Mesothelial cell of epicardium (in vitro differentiated cells): Measurements from ENCODE around the gene GTF3C1. TPM values are rescaled to one million over a fixed set of nuclear protein-coding genes. Genes with fewer than 3 reads are reported as not detected.

Source experiments
- DNase-seq, 2 experiments: peaks; one replicate each; pipeline ENCODE4 v3.0.0; 2021; ENCODE audit warnings: low spot score in 2 of 2; ENCODE audit not compliant: unreplicated experiment in 2 of 2
- H3K27ac Mint-ChIP-seq: 2 replicates; pipeline ENCODE4 v1.8.0; 2021; ENCODE audit warnings: mixed read lengths
- H3K27me3 Mint-ChIP-seq: 2 replicates; pipeline ENCODE4 v1.8.0; 2021; ENCODE audit warnings: low read depth, mixed read lengths
- H3K36me3 Mint-ChIP-seq: 2 replicates; pipeline ENCODE4 v1.8.0; 2021; ENCODE audit warnings: mixed read lengths
- H3K4me1 Mint-ChIP-seq: 2 replicates; pipeline ENCODE4 v1.8.0; 2021; ENCODE audit warnings: mixed read lengths
- H3K4me3 Mint-ChIP-seq: 2 replicates; pipeline ENCODE4 v1.8.0; 2021; ENCODE audit warnings: mild to moderate bottlenecking, moderate library complexity, mixed read lengths
- H3K9me3 Mint-ChIP-seq: 2 replicates; pipeline ENCODE4 v1.8.0; 2021; ENCODE audit warnings: mixed read lengths
- total RNA-seq: library from RNA; stranded (reverse); gene quantifications from 3 replicates; pipeline ENCODE4 v1.2.1, GENCODE V29; 2021
- TF ChIP-seq, protein P1 (sequence below): fragments of 200-600 bp; sonication (generic); IDR thresholded peaks from one replicate; pipeline ENCODE4 v1.5.0; 2021; ENCODE audit warnings: antibody characterized with exemption; ENCODE audit not compliant: unreplicated experiment

GTF3C1 gene
- total RNA-seq, 1 donor from 2014 or later = 131 TPM

DNA sequence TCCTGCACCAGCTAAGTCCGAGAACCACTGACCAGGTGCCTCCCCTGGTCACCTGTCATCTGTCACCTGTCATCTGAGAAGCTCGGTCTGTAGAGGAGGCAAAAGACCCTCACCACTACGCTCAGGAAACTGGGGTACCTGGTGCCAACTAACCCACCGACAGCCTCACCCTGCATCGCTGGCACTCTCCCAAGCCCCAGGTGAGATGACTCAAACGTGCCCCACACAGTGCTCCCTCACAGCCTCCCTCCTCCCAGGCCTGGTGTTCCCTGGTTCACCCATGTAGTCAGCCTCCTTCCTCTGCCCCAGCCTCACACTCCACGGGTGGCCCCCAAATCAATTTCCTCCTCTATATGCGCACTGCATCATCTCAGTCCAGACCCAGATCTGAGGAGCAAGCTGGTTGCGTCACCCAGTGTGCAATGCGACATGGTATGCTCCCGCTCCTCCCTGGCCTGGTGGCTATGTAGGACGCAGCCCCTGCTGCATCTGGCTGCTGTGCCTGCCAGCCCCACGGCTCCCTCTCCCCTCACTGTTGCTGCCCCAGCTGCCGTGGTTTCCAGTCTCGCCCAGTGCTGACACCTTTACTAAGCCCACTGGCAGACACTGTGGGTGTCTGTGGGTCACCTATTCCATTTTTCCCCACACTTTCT is 68.3 kb downstream of the GTF3C1 start:
- H3K27me3 Mint-ChIP-seq = no peaks in the 10 kb centered on the region
- H3K4me3 Mint-ChIP-seq = no peak overlapping the region
- no peaks in the 10 kb centered on the region for H3K9me3 Mint-ChIP-seq
- TF ChIP-seq, protein P1, sequence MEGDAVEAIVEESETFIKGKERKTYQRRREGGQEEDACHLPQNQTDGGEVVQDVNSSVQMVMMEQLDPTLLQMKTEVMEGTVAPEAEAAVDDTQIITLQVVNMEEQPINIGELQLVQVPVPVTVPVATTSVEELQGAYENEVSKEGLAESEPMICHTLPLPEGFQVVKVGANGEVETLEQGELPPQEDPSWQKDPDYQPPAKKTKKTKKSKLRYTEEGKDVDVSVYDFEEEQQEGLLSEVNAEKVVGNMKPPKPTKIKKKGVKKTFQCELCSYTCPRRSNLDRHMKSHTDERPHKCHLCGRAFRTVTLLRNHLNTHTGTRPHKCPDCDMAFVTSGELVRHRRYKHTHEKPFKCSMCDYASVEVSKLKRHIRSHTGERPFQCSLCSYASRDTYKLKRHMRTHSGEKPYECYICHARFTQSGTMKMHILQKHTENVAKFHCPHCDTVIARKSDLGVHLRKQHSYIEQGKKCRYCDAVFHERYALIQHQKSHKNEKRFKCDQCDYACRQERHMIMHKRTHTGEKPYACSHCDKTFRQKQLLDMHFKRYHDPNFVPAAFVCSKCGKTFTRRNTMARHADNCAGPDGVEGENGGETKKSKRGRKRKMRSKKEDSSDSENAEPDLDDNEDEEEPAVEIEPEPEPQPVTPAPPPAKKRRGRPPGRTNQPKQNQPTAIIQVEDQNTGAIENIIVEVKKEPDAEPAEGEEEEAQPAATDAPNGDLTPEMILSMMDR = no peak
- no peaks in the 10 kb centered on the region for H3K4me1 Mint-ChIP-seq
- H3K27ac Mint-ChIP-seq = no peak overlapping the region
- DNase-seq = no peak
- peaks cover 50% of the 10 kb centered on the region for H3K36me3 Mint-ChIP-seq

DNA sequence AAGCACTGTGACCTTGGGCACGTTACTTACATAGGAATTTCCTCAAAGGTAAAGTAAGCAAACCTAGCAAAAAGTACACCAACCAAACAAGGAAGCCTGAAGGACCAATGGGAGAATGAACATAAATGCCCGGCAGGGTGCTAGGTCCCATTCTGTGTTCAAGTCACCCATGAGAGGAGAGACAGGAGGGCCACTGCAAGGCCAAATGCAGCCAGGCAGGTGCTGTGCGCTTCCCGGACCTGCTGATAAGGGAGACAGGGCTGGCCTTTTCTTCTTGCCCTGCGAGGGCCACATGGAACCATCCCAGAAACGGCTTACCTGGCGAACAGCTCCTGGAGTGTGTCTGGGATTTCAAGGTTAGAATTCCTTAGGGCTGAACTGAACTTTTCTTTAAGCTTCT is 69.0 kb downstream of the GTF3C1 start:
- no peaks in the 10 kb centered on the region for H3K9me3 Mint-ChIP-seq
- TF ChIP-seq, protein P1 = no peak
- H3K27me3 Mint-ChIP-seq = no peaks in the 10 kb centered on the region
- peaks cover 50% of the 10 kb centered on the region for H3K36me3 Mint-ChIP-seq
- DNase-seq = no peak
- no peak overlapping the region for H3K4me3 Mint-ChIP-seq
- H3K4me1 Mint-ChIP-seq = no peaks in the 10 kb centered on the region
- H3K27ac Mint-ChIP-seq = no peak overlapping the region

DNA sequence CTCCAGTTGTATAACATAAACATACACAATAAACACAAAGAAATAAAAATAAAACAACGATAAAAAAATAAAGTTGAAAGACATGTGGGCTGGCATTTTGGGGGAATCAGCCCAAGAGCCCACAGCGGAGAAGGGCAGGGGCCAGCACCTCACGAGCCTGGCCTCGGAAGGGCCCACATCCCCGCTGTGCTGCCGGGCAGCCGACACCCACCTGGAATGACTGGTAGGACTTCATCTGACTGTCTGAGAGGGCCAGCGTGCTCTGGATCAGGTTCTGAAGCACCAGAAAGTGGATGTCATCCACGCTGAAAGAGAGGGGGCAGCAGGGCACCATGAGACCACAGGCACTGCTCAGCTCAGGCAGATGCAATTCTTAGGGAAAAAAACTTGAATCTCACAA is 73.5 kb downstream of the GTF3C1 start:
- Mint-ChIP-seq H3K9me3 (no peaks in the 10 kb centered on the region), H3K27ac (no peak overlapping the region), H3K4me1 (no peaks in the 10 kb centered on the region), H3K36me3 (peaks cover 43% of the 10 kb centered on the region), H3K27me3 (no peaks in the 10 kb centered on the region), H3K4me3 (no peak overlapping the region)
- no peak for DNase-seq
- TF ChIP-seq, protein P1 = no peak

DNA sequence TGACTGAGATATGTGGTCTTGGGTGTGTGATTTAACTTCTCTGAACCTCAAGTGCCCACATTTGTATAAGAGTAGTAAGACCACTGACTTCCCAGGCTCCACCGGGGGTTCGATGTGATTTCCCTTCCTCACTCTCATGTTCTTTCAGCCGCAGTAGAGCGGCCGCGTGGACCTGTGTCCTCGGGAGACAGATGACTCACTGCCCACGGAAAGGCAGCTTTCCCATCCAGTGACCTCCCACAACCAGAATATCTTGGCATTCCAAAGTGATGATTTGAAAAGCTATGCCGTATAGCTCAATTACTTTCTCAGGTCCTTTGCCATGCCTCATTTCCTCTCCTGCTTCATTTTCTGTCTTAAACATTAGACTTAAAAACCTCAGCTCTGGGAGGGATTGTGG is 74.2 kb downstream of the GTF3C1 start:
- Mint-ChIP-seq H3K36me3 (peaks cover 45% of the 10 kb centered on the region), H3K9me3 (no peaks in the 10 kb centered on the region), H3K4me3 (no peak overlapping the region), H3K27me3 (no peaks in the 10 kb centered on the region), H3K4me1 (no peaks in the 10 kb centered on the region), H3K27ac (no peak overlapping the region)
- TF ChIP-seq, protein P1 = no peak
- DNase-seq = no peak

DNA sequence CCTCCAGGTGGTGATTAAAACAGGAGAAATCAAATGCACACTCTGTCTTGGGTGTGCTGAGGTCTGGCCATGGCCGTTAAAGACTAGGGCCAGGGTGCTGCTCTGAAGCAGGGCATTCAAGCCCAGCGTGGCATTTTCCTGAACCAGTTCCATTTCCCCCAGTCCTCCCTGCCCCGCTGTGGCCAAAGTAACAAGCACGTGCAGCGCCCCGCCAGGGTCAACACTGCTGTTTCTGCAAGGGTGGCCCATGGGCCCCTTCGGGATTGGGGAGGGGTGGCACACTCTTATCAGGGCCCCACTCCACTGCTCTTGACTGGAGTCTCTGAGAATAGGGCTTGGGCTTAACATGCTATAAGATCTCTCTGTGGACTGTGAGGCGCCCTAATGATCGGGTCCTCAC is 74.8 kb downstream of the GTF3C1 start:
- TF ChIP-seq, protein P1 = no peak
- no peaks in the 10 kb centered on the region for H3K27me3 Mint-ChIP-seq
- no peaks in the 10 kb centered on the region for H3K4me1 Mint-ChIP-seq
- H3K36me3 Mint-ChIP-seq = peaks cover 47% of the 10 kb centered on the region
- no peak overlapping the region for H3K4me3 Mint-ChIP-seq
- DNase-seq = no peak
- H3K27ac Mint-ChIP-seq = no peak overlapping the region
- no peaks in the 10 kb centered on the region for H3K9me3 Mint-ChIP-seq

DNA sequence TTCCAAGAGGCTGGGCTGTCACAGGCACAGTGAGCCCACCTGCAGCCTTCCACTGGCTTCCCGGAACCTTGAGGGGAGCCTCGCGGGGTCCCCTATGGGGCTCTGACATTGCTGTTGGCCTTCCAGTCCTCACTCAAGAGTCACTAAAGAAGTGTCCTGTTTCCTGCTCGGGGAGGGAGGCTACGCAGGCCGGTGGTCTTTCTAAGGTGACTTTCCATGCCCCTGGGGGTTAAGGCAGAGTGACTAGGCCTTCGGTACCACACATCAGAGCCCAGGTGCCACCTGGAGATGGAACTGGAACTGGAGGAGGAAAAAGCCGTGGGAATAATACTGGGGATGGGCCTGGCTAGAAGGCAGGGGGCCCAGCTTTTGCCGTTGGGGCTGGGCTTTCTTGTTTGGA is 75.7 kb downstream of the GTF3C1 start:
- no peaks in the 10 kb centered on the region for H3K9me3 Mint-ChIP-seq
- H3K4me3 Mint-ChIP-seq = no peak overlapping the region
- DNase-seq = no peak
- H3K36me3 Mint-ChIP-seq = peaks cover 56% of the 10 kb centered on the region
- no peak overlapping the region for H3K27ac Mint-ChIP-seq
- TF ChIP-seq, protein P1 = no peak
- no peaks in the 10 kb centered on the region for H3K27me3 Mint-ChIP-seq
- no peaks in the 10 kb centered on the region for H3K4me1 Mint-ChIP-seq
